Keratinocyte (primary cell): ENCODE data around the gene SNCA.

Source experiments
- EZH2 ChIP-seq: IDR thresholded peaks from one replicate; pipeline ENCODE4 v1.6.1; 2012; ENCODE audit warnings: inconsistent platforms, mild to moderate bottlenecking, low read length, moderate library complexity
- TF ChIP-seq, protein P1 (sequence below), 3 experiments: IDR thresholded peaks in 1 of 3; conservative IDR thresholded peaks in 1 of 3; optimal IDR thresholded peaks in 1 of 3; 2 replicates in 2 of 3; 3 replicates in 1 of 3; pipeline versions ENCODE3 to v1.5.1; 2011; ENCODE audit warnings: low read length in 3 of 3, mild to moderate bottlenecking in 3 of 3, moderate library complexity in 2 of 3, control low read depth in 1 of 3, inconsistent platforms in 1 of 3; ENCODE audit not compliant: insufficient read depth in 2 of 3; ENCODE audit errors: extremely low read depth in 1 of 3

DNA sequence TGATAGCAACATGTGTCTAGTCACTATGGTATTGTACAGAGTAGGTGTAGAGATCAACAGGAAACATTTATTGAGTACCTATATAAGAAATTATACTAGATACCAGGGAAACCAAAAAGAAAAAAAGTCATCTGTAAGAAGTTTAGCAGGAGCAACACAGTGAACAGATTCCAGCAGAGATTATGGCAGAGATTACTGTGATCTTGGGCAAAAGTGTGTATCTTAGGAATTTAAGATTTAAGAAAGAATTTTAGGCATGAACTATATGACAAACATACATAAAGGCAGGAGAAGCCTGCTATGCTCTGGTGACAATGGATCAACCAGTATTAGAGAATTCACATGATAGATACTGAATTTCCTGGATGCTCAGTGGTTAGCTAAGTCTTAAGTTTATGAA lies 37.9 kb downstream of the SNCA start:
- TF ChIP-seq, protein P1, sequence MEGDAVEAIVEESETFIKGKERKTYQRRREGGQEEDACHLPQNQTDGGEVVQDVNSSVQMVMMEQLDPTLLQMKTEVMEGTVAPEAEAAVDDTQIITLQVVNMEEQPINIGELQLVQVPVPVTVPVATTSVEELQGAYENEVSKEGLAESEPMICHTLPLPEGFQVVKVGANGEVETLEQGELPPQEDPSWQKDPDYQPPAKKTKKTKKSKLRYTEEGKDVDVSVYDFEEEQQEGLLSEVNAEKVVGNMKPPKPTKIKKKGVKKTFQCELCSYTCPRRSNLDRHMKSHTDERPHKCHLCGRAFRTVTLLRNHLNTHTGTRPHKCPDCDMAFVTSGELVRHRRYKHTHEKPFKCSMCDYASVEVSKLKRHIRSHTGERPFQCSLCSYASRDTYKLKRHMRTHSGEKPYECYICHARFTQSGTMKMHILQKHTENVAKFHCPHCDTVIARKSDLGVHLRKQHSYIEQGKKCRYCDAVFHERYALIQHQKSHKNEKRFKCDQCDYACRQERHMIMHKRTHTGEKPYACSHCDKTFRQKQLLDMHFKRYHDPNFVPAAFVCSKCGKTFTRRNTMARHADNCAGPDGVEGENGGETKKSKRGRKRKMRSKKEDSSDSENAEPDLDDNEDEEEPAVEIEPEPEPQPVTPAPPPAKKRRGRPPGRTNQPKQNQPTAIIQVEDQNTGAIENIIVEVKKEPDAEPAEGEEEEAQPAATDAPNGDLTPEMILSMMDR (optimal IDR thresholded peaks at IDR 0.05 in 1 of 3, IDR thresholded peaks at IDR 0.05 in 1 of 3, conservative IDR thresholded peaks at IDR 0.05 in 1 of 3; ENCODE audit: extremely low read depth in 1 of 3, insufficient read depth in 2 of 3, low read length in 3 of 3): no peak
- TF ChIP-seq EZH2: no peak
